ENCODE measurements around the gene NOTCH3. TPM values are rescaled to one million over a fixed set of nuclear protein-coding genes. Genes with fewer than 3 reads are reported as not detected.

Gene NOTCH3
- total RNA-seq, 1 experiment from 2014 or later, result 164 TPM

DNA sequence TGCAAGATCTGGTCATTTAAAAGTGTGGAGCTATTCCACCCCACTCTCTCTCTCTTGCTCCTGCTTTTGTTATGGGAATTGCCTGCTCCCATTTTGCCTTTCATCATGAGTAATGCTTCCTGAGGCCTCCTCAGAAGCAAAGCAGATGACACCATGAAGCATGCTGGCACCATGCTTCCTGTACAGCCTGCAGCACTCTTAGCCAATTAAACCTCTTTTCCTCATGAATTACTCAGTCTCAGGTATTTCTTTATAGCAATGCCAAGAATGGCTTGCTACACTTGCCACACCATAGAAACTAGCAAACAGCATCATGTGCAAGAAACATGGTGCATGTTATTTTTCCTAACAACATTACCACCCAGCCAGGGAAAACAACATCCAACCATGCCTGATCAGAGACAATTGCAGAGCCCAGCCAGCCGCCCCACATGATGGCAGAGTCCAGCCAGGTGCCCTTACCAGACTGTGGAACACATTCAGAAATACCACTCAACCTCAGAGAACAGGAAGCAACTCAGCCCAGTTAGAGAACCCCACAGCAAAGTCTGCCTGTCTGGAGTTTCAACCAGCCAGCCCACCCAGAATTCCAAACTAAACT is 56.6 kb downstream of the NOTCH3 start:
- no peaks in the 10 kb centered on the region for H3K9me3 ChIP-seq (ENCODE audit: control insufficient read depth, low read depth, low read length)
- no peak overlapping the region for H3K4ac ChIP-seq (ENCODE audit: low read depth, low read length)
- DNase-seq, result no peak
- H3K9me3 Mint-ChIP-seq, result peaks cover 8 to 12% of the 10 kb centered on the region in 2 experiments
- no peaks in the 10 kb centered on the region for H3K23me2 ChIP-seq (ENCODE audit: insufficient read length, low read depth, low read length, poor library complexity, severe bottlenecking)
- H3K23ac ChIP-seq (ENCODE audit: insufficient read length, low read depth, low read length), result no peak overlapping the region
- no peak overlapping the region for H3T11ph ChIP-seq (ENCODE audit: low read length)
- H3K4me3 Mint-ChIP-seq, result no peak overlapping the region
- H3K79me1 ChIP-seq (ENCODE audit: insufficient read depth, low read depth, low read length, poor library complexity, severe bottlenecking), result no peaks in the 10 kb centered on the region
- H3K14ac ChIP-seq (ENCODE audit: insufficient read depth, low read length), result no peak overlapping the region
- no peak overlapping the region for H2BK15ac ChIP-seq (ENCODE audit: low read depth, low read length)
- H4K8ac ChIP-seq (replicated peaks; ENCODE audit: insufficient read length, low read depth, low read length), result no peak overlapping the region
- H3K56ac ChIP-seq (ENCODE audit: insufficient read length, low read depth, low read length), result no peak overlapping the region
- no peaks in the 10 kb centered on the region for H3K4me1 ChIP-seq (ENCODE audit: insufficient read depth, low read length)
- no peaks in the 10 kb centered on the region for H3K27me3 ChIP-seq (ENCODE audit: insufficient read depth, low read length)
- H3K27ac Mint-ChIP-seq, result no peak overlapping the region
- no peak overlapping the region for H2BK20ac ChIP-seq (ENCODE audit: low read depth, low read length, poor library complexity, severe bottlenecking)
- no peak overlapping the region for H2BK5ac ChIP-seq (ENCODE audit: insufficient read length, low read length)
- H3K4me1 Mint-ChIP-seq, result peaks cover 2 to 6% of the 10 kb centered on the region in 2 experiments; a peak in 3 of 4 replicates
- H2BK120ac ChIP-seq (ENCODE audit: low read depth, low read length, poor library complexity, severe bottlenecking), result no peak overlapping the region
- no peak overlapping the region for H4K91ac ChIP-seq (ENCODE audit: insufficient read length, low read depth, low read length)
- H4K20me1 ChIP-seq (ENCODE audit: control insufficient read depth, insufficient read depth, insufficient read length), result no peaks in the 10 kb centered on the region
- no peak overlapping the region for H3K4me2 ChIP-seq (ENCODE audit: insufficient read depth, insufficient read length, low read length)
- H2AK5ac ChIP-seq (ENCODE audit: insufficient read length, low read length), result no peak overlapping the region
- peaks cover 14% of the 10 kb centered on the region for H3K27me3 Mint-ChIP-seq (ENCODE audit: low read depth)
- TF ChIP-seq, protein P1, sequence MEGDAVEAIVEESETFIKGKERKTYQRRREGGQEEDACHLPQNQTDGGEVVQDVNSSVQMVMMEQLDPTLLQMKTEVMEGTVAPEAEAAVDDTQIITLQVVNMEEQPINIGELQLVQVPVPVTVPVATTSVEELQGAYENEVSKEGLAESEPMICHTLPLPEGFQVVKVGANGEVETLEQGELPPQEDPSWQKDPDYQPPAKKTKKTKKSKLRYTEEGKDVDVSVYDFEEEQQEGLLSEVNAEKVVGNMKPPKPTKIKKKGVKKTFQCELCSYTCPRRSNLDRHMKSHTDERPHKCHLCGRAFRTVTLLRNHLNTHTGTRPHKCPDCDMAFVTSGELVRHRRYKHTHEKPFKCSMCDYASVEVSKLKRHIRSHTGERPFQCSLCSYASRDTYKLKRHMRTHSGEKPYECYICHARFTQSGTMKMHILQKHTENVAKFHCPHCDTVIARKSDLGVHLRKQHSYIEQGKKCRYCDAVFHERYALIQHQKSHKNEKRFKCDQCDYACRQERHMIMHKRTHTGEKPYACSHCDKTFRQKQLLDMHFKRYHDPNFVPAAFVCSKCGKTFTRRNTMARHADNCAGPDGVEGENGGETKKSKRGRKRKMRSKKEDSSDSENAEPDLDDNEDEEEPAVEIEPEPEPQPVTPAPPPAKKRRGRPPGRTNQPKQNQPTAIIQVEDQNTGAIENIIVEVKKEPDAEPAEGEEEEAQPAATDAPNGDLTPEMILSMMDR (conservative IDR thresholded peaks at IDR 0.05), result no peak
- H3K79me2 ChIP-seq (ENCODE audit: insufficient read depth, low read length), result no peaks in the 10 kb centered on the region
- H3K36me3 Mint-ChIP-seq (ENCODE audit: insufficient read depth in 1 of 3, low read depth in 3 of 3), result no peaks in the 10 kb centered on the region
- H2AFZ ChIP-seq (ENCODE audit: low read length), result no peak overlapping the region
- no peak overlapping the region for H3K27ac ChIP-seq (ENCODE audit: insufficient read length, low read depth, low read length)
- no peak overlapping the region for H3K18ac ChIP-seq (ENCODE audit: insufficient read length, low read depth, low read length)
- no peak overlapping the region for H2BK12ac ChIP-seq (ENCODE audit: insufficient read length, low read depth, low read length)
- no peak overlapping the region for H4K5ac ChIP-seq (ENCODE audit: insufficient read length, low read depth, low read length)
- H3K9ac ChIP-seq (ENCODE audit: extremely low read depth, insufficient read length, low read length), result no peak overlapping the region
- no CpG with 5 or more reads among the region's 1 CpG for WGBS (ENCODE audit: extremely low coverage, insufficient read length, low lambda C conversion rate)

Measured in H9 (cell line).